Measurements from ENCODE around the gene SHCBP1.
A peak's percentile ranks its signal among the peaks of the same experiment; 100 is the strongest.
"Not testable (repeated sequence)": the region's sequence is repeated elsewhere in the genome, so short reads cannot be mapped to it uniquely, and the experiment has no call there.

Gene SHCBP1

DNA sequence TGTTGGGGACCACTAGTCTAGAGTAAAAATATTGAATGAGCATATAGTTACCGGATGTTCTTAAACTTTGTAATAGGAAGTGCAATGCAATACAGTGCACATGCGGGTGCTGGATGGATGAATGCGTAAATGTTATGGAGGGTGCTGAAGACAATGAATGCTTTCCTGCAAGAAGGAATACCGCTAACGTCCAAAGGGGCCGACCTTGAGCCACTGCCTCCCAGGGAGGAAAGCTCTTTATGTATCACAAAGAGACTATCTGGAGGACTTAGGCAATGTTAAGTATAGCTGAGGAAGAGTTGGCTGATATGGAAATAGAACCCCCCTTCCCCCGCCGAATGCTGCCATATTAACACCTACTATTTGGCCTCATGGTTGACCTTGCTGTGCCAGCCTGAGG is 27.5 kb upstream of the SHCBP1 start:
- H3K4me3 ChIP-seq (ENCODE audit: low read depth, low read length), result no peak overlapping the region
- DNase-seq (ENCODE audit: low read depth), result no peak
- TF ChIP-seq, protein P1, sequence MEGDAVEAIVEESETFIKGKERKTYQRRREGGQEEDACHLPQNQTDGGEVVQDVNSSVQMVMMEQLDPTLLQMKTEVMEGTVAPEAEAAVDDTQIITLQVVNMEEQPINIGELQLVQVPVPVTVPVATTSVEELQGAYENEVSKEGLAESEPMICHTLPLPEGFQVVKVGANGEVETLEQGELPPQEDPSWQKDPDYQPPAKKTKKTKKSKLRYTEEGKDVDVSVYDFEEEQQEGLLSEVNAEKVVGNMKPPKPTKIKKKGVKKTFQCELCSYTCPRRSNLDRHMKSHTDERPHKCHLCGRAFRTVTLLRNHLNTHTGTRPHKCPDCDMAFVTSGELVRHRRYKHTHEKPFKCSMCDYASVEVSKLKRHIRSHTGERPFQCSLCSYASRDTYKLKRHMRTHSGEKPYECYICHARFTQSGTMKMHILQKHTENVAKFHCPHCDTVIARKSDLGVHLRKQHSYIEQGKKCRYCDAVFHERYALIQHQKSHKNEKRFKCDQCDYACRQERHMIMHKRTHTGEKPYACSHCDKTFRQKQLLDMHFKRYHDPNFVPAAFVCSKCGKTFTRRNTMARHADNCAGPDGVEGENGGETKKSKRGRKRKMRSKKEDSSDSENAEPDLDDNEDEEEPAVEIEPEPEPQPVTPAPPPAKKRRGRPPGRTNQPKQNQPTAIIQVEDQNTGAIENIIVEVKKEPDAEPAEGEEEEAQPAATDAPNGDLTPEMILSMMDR (IDR thresholded peaks at IDR 0.05; ENCODE audit: low read depth, low read length, missing control alignments), result no peak

DNA sequence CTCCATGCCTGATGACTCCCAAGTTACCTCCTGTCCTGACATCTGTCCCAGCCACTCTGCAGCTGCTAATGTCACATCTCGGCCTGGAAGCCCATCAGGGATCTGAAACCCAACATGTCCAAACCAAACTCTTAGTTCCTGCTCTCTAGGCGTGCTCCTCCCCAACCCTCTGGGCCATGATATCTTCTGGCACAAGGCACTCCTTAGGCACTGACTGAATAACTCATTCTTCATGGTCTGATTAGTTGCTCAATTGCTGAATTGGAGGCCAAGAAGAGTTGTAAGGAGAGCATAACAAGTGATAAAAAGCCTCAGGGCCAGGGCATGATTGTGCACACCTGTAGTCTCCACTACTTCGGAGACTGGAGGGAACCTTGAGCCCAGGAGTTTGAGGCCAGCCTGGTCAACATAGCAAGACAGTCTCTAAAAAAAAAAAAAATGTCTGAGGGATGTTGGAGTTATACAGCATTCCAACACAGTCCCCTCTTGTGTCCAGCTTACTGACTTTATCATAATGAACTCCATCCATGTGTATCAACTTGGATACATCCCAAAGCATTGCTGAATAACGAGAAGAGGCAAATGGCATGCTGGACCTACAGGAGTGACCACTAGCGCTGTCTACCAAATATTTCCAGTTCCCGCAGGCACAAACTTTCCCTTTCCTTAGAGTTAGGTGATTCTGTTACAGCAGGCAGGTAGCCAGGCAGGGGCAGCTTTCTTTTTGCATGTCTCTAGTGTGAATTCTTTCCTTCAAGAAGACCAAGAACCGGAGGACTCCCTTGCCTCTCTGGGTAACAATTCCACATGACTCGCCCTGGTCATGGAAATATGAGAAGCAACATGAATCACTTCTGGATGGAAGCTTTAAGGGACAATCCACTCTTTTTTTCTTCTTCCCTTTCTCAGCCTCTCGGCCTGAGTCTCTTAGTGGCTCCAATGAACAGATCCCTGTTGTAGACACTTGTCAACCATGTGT is 18.1 kb upstream of the SHCBP1 start:
- H3K4me3 ChIP-seq (ENCODE audit: low read depth, low read length), result no peak overlapping the region
- TF ChIP-seq, protein P1 (IDR thresholded peaks at IDR 0.05; ENCODE audit: low read depth, low read length, missing control alignments), result no peak
- no peak for DNase-seq (ENCODE audit: low read depth)

DNA sequence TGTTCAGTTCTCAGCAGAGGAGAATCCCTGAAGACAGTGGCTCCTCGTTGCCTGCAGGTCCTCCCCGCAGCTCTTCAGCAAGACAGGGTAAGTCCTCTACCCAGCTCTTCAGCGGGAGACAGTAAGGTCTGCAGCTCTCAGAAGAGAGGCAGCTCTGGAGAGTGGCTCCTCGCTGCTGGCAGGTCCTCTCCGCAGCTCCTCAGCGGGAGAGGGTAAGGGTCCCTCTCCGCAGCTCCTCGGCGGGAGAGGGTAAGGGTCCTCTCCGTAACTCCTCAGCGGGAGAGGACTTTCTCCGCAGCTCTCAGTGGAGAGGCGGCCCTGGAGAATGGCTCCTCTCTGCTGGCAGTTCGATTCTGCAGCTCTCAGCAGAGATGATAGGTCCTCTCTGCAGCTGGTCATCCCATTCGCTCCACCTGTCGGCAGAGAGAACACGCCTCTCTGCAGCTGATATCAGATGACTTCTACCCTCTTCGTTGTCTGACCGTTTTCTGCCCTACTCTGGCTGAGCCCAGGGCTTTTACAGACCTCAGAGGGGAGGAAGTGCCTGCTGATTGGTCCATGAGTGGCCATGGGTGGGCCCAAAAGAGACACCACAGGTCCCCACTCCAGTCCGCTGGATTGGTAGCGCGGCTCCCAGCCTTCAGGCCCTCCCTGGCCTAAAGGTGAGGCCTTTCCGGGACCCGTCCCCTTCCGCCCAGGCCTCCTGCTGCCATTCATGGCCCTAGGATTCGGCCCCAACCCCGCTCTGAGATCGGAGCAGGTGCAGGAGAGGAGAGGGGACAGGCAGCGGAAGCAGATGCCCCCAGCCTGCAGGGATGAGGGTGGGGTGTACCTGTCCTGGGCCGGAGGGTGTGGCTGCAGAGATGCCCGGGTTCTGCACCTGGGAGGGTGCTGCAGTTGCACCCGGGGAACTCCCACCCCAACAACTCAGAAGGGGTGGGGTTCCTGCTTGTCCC is 11.9 kb upstream of the SHCBP1 start:
- H3K4me3 ChIP-seq (ENCODE audit: low read depth, low read length), result no peak overlapping the region
- TF ChIP-seq, protein P1 (IDR thresholded peaks at IDR 0.05; ENCODE audit: low read depth, low read length, missing control alignments), result no peak
- no peak for DNase-seq (ENCODE audit: low read depth)

DNA sequence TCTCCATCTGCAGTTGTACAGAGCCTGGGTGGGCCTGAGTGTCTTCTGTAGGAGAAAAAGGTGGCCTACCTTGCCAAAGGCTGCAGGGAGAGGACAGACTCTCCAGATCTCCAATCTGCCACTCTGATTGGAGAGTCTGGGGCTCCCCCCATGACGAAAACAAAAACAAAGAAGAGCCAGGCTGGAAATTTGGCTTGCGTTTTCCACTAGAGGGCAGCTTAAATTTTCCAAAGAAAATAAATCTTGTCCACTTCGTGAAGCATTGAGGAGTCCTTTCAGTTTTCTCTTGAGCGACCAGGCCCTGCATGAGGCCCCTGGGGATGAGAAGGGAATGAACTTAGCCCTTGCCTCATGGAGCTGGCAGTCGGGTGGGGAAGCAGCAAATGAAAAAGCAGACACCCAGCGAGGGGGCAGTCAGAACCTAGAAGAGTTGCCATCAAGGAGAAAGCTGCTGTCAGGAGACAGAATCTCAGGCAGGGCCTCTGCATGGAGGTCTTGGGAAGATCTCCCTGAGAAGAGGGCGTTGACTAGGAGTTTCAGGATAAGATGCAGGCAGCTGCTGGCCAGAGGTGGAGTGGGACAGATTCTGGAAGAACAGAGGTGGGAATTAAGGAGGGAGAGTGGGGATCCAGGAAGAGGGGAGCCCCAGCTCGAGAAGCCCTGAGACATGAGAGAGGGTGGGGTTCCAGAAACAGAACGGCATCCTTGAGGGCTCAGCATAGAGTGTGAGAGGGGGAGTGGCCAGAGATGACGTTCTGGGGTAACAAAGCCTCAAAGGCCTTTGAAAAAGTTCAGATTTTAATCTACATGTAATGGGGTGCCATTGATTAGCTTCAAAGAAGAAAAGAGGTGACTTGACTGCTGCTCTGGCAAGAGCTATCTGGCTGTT is 8.4 kb upstream of the SHCBP1 start:
- DNase-seq (ENCODE audit: low read depth), result no peak
- H3K4me3 ChIP-seq (ENCODE audit: low read depth, low read length), result no peak overlapping the region
- TF ChIP-seq, protein P1 (IDR thresholded peaks at IDR 0.05; ENCODE audit: low read depth, low read length, missing control alignments), result peak; percentile 31

DNA sequence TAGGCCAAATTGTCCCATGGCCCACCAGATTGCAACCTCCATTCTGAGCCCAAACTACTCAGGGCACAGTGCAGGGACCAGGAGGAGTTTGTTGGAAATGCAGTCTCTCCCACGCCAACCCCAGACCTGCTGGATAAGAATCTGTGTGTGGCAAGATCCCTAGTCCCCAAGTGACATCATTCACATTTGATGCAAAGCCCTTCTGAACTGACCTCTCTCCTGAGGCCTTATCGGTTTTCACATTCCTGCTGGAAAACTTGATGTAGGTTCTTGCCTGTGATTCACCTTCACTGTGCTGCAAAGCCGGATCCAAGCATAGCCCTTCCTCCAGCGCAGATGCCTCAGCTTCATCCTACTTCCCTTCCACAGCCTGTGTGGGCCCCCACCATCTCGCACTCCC is 6.6 kb upstream of the SHCBP1 start:
- TF ChIP-seq, protein P1 (IDR thresholded peaks at IDR 0.05; ENCODE audit: low read depth, low read length, missing control alignments), result no peak
- H3K4me3 ChIP-seq (ENCODE audit: low read depth, low read length), result no peak overlapping the region
- DNase-seq (ENCODE audit: low read depth), result no peak

DNA sequence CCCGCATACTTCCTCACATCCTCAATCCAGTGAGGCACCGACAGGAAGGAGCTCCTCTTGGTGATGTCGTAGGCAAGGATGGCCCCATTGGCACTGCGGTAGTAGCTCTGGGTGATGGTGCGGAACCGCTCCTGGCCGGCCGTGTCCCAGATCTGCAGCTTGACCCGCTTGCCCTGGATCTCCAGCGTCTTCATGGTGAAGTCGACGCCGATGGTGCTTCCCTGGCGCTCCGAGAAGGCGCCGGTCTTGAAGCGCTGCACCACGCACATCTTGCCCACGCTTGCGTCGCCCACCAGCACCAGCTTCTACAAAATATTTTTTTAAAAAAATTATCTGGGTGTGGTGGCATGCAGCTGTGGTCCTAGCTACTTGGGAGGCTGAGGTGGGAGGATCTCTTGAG is 5.5 kb upstream of the SHCBP1 start:
- DNase-seq (ENCODE audit: low read depth), result not testable (repeated sequence)

DNA sequence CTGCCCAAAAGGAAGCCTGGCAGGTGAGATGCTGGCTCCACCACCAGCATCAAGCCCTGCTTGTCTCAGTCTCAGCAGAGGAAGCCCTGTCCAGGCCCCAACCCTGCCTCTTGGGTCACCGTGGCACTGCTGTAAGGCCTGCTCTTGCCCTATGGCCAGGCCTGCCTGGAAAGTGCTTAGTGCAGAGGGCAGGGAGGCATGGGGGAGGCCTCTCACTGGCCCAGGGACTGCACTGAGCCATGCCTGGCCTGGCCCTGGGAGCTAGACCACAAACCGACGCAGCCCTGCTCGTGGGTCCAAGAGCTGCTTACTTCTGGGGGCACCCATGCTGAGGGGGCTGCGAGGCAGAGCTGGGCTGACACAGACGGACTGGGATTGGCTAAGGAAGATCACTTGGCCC is 3.7 kb upstream of the SHCBP1 start:
- not testable (repeated sequence) for DNase-seq (ENCODE audit: low read depth); H3K4me3 ChIP-seq (ENCODE audit: low read depth, low read length)

More for the DNA sequence above, 5.5 kb upstream of the SHCBP1 start:
- H3K4me3 ChIP-seq (ENCODE audit: low read depth, low read length), result not testable (repeated sequence)

DNA sequence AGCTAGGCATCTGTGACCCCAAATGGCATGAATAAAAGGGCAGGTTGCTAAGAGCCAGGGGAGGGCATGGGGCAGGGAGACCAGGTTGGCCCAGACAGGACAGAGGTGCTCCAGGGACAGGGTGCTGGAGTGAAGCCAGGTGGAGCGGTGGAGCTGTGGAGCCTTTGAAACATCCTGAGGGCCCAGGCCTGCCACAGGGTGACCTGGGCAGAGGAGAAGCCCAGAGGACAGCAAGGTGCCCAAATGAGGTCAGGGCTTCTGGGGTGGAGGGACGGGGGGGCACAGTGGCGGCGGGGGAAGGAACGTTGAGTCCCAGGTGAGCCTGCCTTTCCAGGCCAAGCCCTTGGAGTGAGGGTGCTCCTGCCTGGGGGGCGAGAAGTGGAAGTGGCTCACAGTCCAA is 2.5 kb upstream of the SHCBP1 start:
- DNase-seq (ENCODE audit: low read depth); H3K4me3 ChIP-seq (ENCODE audit: low read depth, low read length): not testable (repeated sequence)

DNA sequence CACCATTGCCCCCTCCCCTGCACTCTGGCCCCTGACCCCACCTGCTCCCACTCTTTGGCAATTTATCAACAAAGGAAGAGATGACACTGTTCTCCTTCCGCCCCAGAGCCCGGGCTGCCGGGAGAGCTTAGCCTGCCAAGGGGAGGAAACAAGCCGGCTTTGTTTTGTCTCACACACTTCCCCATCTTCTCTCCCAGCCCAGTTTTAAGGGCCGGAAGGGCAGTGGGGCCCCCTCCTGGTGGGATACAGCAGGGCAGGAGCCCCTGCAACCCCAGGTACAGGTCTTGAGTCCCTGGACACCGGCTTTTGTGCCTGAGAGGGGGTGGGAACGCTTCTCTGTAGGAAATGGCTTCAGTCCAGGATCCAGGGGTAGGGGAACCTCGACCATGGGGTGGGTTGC is 2.1 kb upstream of the SHCBP1 start:
- not testable (repeated sequence) for H3K4me3 ChIP-seq (ENCODE audit: low read depth, low read length); DNase-seq (ENCODE audit: low read depth)

All from GM12864 (cell line).